Measurements from ENCODE around the gene BEST4.
"Not testable (repeated sequence)": the region's sequence is repeated elsewhere in the genome, so short reads cannot be mapped to it uniquely, and the experiment has no call there.

GRCh38 chr1:44810762-44811105 lies 22.8 kb upstream of the BEST4 start:
- TF ChIP-seq CTCF (conservative IDR thresholded peaks at IDR 0.05; ENCODE audit: low read length); EZH2phosphoT487 (IDR thresholded peaks at IDR 0.05; ENCODE audit: borderline replicate concordance, low read depth, low read length): not testable (repeated sequence)
